ENCODE results near the gene TDP1. TPM values are rescaled to one million over a fixed set of nuclear protein-coding genes. Genes with fewer than 3 reads are reported as not detected.

Gene TDP1
- total and polyA plus RNA-seq, 2 of the 13 experiments (the other 11 are each of a cell fraction or from before 2014, with no cell fraction given), result 16.4 to 31.2 TPM

GRCh38 chr14:89915114-89915878, 40.4 kb upstream of the TDP1 start (continued):
- peak; percentile 68 for TF ChIP-seq ARID3A (IDR thresholded peaks at IDR 0.05; ENCODE audit: low read depth, low read length)
- TF ChIP-seq ELF3 (CRISPR knock-in tag; IDR thresholded peaks at IDR 0.05), result no peak
- peak; percentile 52; the same call in 1 of the 2 replicates for TF ChIP-seq KDM5A (IDR thresholded peaks at IDR 0.05; ENCODE audit: borderline replicate concordance, low read length)
- TF ChIP-seq SOX5 (CRISPR knock-in tag; IDR thresholded peaks at IDR 0.05; ENCODE audit: borderline replicate concordance), result no peak
- TF ChIP-seq, protein P1, sequence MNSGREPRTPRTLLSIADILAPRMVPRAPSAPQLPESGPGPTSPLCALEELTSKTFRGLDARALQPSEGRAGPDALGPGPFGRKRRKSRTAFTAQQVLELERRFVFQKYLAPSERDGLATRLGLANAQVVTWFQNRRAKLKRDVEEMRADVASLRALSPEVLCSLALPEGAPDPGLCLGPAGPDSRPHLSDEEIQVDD (CRISPR knock-in tag; IDR thresholded peaks at IDR 0.05; ENCODE audit: borderline replicate concordance), result no peak
- TF ChIP-seq ZBTB4 (CRISPR knock-in tag; IDR thresholded peaks at IDR 0.05; ENCODE audit: borderline replicate concordance), result no peak
- no peak for TF ChIP-seq TGIF2 (CRISPR knock-in tag; IDR thresholded peaks at IDR 0.05)
- TF ChIP-seq KMT2A (CRISPR knock-in tag; IDR thresholded peaks at IDR 0.05), result no peak
- TF ChIP-seq, protein P2, sequence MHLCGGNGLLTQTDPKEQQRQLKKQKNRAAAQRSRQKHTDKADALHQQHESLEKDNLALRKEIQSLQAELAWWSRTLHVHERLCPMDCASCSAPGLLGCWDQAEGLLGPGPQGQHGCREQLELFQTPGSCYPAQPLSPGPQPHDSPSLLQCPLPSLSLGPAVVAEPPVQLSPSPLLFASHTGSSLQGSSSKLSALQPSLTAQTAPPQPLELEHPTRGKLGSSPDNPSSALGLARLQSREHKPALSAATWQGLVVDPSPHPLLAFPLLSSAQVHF (CRISPR knock-in tag; IDR thresholded peaks at IDR 0.05), result no peak
- no peak for TF ChIP-seq SRSF1 (optimal IDR thresholded peaks at IDR 0.05; ENCODE audit: low read depth, low read length)
- peak; percentile 49; the same call in 1 of the 2 replicates for TF ChIP-seq CHD4 (IDR thresholded peaks at IDR 0.05; ENCODE audit: borderline replicate concordance, low read length)
- TF ChIP-seq ZNF7 (CRISPR knock-in tag; IDR thresholded peaks at IDR 0.05), result no peak
- TF ChIP-seq ZNF775 (CRISPR knock-in tag; IDR thresholded peaks at IDR 0.05; ENCODE audit: borderline replicate concordance), result no peak
- TF ChIP-seq, protein P3, sequence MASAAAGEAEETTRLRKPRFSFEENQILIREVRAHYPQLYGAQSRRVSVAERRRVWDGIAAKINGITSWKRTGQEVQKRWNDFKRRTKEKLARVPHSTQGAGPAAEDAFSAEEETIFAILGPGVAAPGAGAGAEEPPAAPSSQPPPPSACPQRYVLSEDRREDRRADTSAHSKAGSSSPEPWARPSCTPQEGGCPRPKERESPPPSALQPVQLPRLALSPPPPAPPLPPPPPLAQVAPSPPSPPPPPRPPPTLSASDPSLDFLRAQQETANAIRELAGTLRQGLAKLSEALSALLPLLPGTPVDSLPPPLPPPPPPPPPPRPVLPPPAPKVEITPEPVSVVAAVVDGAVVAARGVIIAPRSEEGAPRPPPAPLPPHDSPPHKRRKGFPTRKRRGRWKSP (CRISPR knock-in tag; IDR thresholded peaks at IDR 0.05), result no peak
- peak; percentile 74 for TF ChIP-seq CEBPB (IDR thresholded peaks at IDR 0.05; ENCODE audit: borderline replicate concordance, low read depth, low read length)
- TF ChIP-seq, protein P4, sequence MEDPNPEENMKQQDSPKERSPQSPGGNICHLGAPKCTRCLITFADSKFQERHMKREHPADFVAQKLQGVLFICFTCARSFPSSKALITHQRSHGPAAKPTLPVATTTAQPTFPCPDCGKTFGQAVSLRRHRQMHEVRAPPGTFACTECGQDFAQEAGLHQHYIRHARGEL (CRISPR knock-in tag; IDR thresholded peaks at IDR 0.05), result no peak
- TF ChIP-seq ARID2 (CRISPR knock-in tag; IDR thresholded peaks at IDR 0.05; ENCODE audit: borderline replicate concordance), result no peak
- no peak for TF ChIP-seq CENPX (CRISPR knock-in tag; IDR thresholded peaks at IDR 0.05)
- peak; percentile 1; the same call in 1 of the 2 replicates for TF ChIP-seq ZNF652 (CRISPR knock-in tag; IDR thresholded peaks at IDR 0.05; ENCODE audit: borderline replicate concordance, low read depth)

Data from HepG2 (cell line).